Measurements from ENCODE around the gene ITPR1.
"Not testable (repeated sequence)": the region's sequence is repeated elsewhere in the genome, so short reads cannot be mapped to it uniquely, and the experiment has no call there.

Gene ITPR1

GRCh38 chr3:4596612-4597011 lies 103.5 kb downstream of the ITPR1 start:
- DNase-seq (ENCODE audit: low read depth) = no peak

GRCh38 chr3:4597208-4597985 lies 104.2 kb downstream of the ITPR1 start:
- DNase-seq (ENCODE audit: low read depth) = no peak

- DNase-seq (ENCODE audit: low read depth) = not testable (repeated sequence)
Measured at GRCh38 chr3:4598232-4598631, 105.1 kb downstream of the ITPR1 start.

- no peak for DNase-seq (ENCODE audit: low read depth)
Measured at GRCh38 chr3:4599612-4600011, 106.5 kb downstream of the ITPR1 start.

- DNase-seq (ENCODE audit: low read depth) = no peak
Measured at GRCh38 chr3:4600493-4600892, 107.3 kb downstream of the ITPR1 start.

- DNase-seq (ENCODE audit: low read depth) = no peak
Measured at GRCh38 chr3:4601892-4602291, 108.7 kb downstream of the ITPR1 start.

- DNase-seq (ENCODE audit: low read depth) = no peak
Measured at GRCh38 chr3:4604693-4605092, 111.5 kb downstream of the ITPR1 start.

GRCh38 chr3:4606911-4607310 lies 113.8 kb downstream of the ITPR1 start:
- no peak for DNase-seq (ENCODE audit: low read depth)

GRCh38 chr3:4613366-4613765 lies 120.2 kb downstream of the ITPR1 start:
- DNase-seq (ENCODE audit: low read depth) = no peak

- no peak for DNase-seq (ENCODE audit: low read depth)
Measured at GRCh38 chr3:4614070-4614469, 120.9 kb downstream of the ITPR1 start.

GRCh38 chr3:4614927-4615326 lies 121.8 kb downstream of the ITPR1 start:
- no peak for DNase-seq (ENCODE audit: low read depth)

- DNase-seq (ENCODE audit: low read depth) = no peak
Measured at GRCh38 chr3:4615750-4616149, 122.6 kb downstream of the ITPR1 start.

- no peak for DNase-seq (ENCODE audit: low read depth)
Measured at GRCh38 chr3:4623421-4623999, 130.4 kb downstream of the ITPR1 start.

- DNase-seq (ENCODE audit: low read depth) = no peak
Measured at GRCh38 chr3:4627651-4628375, 134.7 kb downstream of the ITPR1 start.

- no peak for DNase-seq (ENCODE audit: low read depth)
Measured at GRCh38 chr3:4629095-4630007, 136.2 kb downstream of the ITPR1 start.

- no peak for DNase-seq (ENCODE audit: low read depth)
Measured at GRCh38 chr3:4633078-4634004, 140.2 kb downstream of the ITPR1 start.

GRCh38 chr3:4634894-4635293 lies 141.7 kb downstream of the ITPR1 start:
- DNase-seq (ENCODE audit: low read depth) = no peak

GRCh38 chr3:4637265-4637664 lies 144.1 kb downstream of the ITPR1 start:
- no peak for DNase-seq (ENCODE audit: low read depth)

- DNase-seq (ENCODE audit: low read depth) = no peak
Measured at GRCh38 chr3:4641863-4642563, 148.9 kb downstream of the ITPR1 start.

GRCh38 chr3:4642611-4643010 lies 149.5 kb downstream of the ITPR1 start:
- no peak for DNase-seq (ENCODE audit: low read depth)

Measured in GM04503 (cell line).